GM19463 (cell line): ENCODE measurements around the gene EHBP1.

Experiments
- ATAC-seq: cut with Tn5 transposase; IDR thresholded peaks from one replicate; pipeline ENCODE4 v1.9.1; 2021; ENCODE audit warnings: mild to moderate bottlenecking, moderate library complexity; ENCODE audit not compliant: unreplicated experiment

Gene EHBP1

GRCh38 chr2:62939735-62940491 is 234.4 kb downstream of the EHBP1 start:
- ATAC-seq = no peak

- ATAC-seq = no peak
Measured at GRCh38 chr2:62940697-62941096, 235.2 kb downstream of the EHBP1 start.

- no peak for ATAC-seq
Measured at GRCh38 chr2:62941413-62941812, 235.9 kb downstream of the EHBP1 start.

- ATAC-seq = no peak
Measured at GRCh38 chr2:62944362-62944761, 238.8 kb downstream of the EHBP1 start.

GRCh38 chr2:62947403-62947802 is 241.9 kb downstream of the EHBP1 start:
- no peak for ATAC-seq

GRCh38 chr2:62956651-62957050 is 251.1 kb downstream of the EHBP1 start:
- ATAC-seq = no peak

GRCh38 chr2:62958206-62958605 is 252.7 kb downstream of the EHBP1 start:
- ATAC-seq = no peak

GRCh38 chr2:62964050-62964449 is 258.5 kb downstream of the EHBP1 start:
- ATAC-seq = no peak

GRCh38 chr2:62964671-62965070 is 259.2 kb downstream of the EHBP1 start:
- ATAC-seq = no peak

- no peak for ATAC-seq
Measured at GRCh38 chr2:62966991-62967390, 261.5 kb downstream of the EHBP1 start.

- no peak for ATAC-seq
Measured at GRCh38 chr2:62968168-62968567, 262.7 kb downstream of the EHBP1 start.

GRCh38 chr2:62968668-62969067 is 263.2 kb downstream of the EHBP1 start:
- ATAC-seq = no peak

- no peak for ATAC-seq
Measured at GRCh38 chr2:62971936-62972335, 266.4 kb downstream of the EHBP1 start.

GRCh38 chr2:62972601-62973000 is 267.1 kb downstream of the EHBP1 start:
- ATAC-seq = no peak

- no peak for ATAC-seq
Measured at GRCh38 chr2:62974999-62975398, 269.5 kb downstream of the EHBP1 start.

- ATAC-seq = no peak
Measured at GRCh38 chr2:62991605-62992004, 286.1 kb downstream of the EHBP1 start.

- ATAC-seq = no peak
Measured at GRCh38 chr2:62992561-62992960, 287.0 kb downstream of the EHBP1 start.

GRCh38 chr2:62994206-62994605 is 288.7 kb downstream of the EHBP1 start:
- no peak for ATAC-seq

- ATAC-seq = no peak
Measured at GRCh38 chr2:62996534-62997186, 291.1 kb downstream of the EHBP1 start.

- ATAC-seq = no peak
Measured at GRCh38 chr2:62998949-62999348, 293.4 kb downstream of the EHBP1 start.

GRCh38 chr2:62999905-63000304 is 294.4 kb downstream of the EHBP1 start:
- no peak for ATAC-seq

GRCh38 chr2:63000801-63001200 is 295.3 kb downstream of the EHBP1 start:
- ATAC-seq = no peak

GRCh38 chr2:63001576-63001975 is 296.1 kb downstream of the EHBP1 start:
- ATAC-seq = no peak
